Activated CD8-positive, alpha-beta memory T cell treated with anti-CD3 and anti-CD28 coated beads, Interleukin-2, amount 50 U/mL, for 24 hours (primary cell): ENCODE results near the gene GIMAP4.
"Not testable (repeated sequence)": the region's sequence is repeated elsewhere in the genome, so short reads cannot be mapped to it uniquely, and the experiment has no call there.

Source experiments
- DNase-seq: peaks from one replicate; pipeline ENCODE4 v3.0.0-alpha.2; 2020; ENCODE audit errors: extremely low read depth

GIMAP4 gene

GRCh38 chr7:150567169-150567568 lies at the start of gene GIMAP4:
Gene GIMAP4 (plus strand): TSS chr7:150567390. CDS start chr7:150569902, 2,512 bp downstream.
- DNase-seq = no peak

GRCh38 chr7:150519310-150519709 lies 47.9 kb upstream of the GIMAP4 start:
- DNase-seq = no peak

- DNase-seq = no peak
Measured at GRCh38 chr7:150520145-150520544, 47.0 kb upstream of the GIMAP4 start.

GRCh38 chr7:150522931-150523330 lies 44.3 kb upstream of the GIMAP4 start:
- not testable (repeated sequence) for DNase-seq

GRCh38 chr7:150524018-150524417 lies 43.2 kb upstream of the GIMAP4 start:
- no peak for DNase-seq

DNA sequence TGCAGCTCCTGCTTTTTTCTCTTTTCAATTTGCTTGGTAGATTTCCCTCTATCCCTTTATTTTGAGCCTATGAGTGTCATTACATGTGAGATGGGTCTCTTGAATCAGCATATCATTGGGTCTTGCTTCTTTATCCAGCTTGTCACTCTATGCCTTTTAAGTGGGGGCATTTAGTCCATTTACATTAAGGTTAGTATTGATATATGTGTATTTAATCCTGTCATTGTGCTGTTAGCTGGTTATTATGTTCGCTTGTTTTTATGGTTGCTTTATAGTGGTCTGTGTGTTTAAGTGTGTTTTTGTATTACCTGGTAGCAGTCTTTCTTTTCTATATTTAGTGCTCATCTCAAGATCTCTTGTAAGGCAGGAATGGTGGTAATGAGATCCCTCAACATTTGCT lies 35.5 kb upstream of the GIMAP4 start:
- DNase-seq = no peak

GRCh38 chr7:150538259-150538658 lies 28.9 kb upstream of the GIMAP4 start:
- no peak for DNase-seq

GRCh38 chr7:150553163-150553562 lies 14.0 kb upstream of the GIMAP4 start:
- no peak for DNase-seq

DNA sequence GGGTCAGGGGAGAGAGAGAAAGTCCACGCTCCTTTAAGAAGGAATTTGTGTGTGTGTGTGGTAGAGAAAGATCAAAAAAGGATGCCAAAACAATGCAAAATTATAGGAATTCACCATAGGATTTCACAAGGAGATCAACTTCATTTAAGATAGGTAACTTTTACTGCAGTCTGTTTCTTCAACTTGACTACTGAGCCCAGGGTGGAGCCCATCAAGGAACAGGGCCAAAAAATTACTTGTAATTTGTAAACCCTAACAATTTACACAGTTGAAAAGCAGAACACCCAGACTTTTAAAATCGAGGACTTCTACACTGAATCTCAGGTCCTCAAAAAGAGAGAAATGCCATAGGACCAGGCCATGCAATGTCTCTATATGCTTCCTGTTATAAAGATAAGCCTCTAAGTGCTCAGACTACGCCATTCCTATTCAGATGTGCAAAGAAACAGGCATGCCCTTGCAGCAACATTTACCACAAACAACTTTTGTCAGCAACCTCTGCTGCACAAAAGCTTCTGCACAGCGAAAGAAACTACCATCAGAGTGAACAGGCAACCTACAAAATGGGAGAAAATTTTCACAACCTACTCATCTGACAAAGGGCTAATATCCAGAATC lies 10.6 kb upstream of the GIMAP4 start:
- DNase-seq = no peak

DNA sequence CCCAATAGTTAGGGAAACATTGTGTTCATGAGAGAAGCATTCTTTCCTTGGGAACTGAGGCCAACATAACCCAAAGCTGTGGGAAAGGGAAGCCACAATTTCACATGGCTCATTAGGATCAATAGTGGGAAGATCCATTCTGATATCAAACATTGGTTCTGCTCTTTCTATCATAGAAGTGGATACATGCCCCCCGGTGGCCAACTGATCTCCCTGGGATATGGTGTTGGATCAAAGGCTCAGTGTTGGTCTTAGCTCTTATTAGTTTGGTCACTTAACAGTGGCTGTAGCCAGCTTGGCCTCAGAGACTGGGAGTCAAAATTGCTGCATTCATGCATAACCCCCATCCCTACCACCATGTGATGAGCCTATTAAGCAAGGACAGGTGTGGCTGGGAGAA lies 6.7 kb upstream of the GIMAP4 start:
- no peak for DNase-seq

DNA sequence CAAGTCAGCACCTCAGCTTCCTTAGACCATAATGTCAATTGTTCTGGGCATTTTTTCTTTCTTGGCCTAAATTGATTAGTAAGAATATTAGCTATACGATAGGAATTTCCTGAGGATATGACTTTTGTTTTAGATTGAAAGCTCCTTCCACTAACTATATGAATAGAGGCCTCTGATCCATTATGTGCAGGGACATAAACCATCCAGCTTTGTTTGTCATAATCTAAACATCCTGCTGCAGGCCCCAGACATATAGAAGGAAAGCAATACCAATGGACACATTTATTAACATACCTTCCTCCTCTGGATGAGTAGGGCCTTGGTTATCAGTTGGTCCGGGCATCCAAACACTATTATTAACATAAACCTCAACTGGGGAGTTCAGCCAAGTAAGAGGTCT lies 4.3 kb upstream of the GIMAP4 start:
- DNase-seq = no peak

DNA sequence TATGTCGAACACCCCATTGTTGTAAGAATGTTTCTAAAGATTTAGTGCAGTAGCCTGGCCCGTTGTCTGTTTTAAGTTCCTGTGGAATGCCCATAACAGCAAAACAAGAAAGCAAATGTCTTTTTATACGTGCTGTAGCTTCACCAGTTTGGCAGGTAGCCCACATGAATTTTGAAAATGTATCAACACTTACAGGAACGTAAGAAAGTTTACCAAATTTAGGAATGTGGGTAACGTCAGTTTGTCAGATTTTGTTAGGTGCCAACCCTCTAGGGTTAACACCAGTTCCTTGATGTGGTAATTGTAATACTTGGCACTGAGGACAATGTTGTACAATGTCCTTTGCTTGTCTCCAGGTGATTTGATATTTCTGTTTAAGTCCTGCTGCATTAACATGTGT lies 3.2 kb upstream of the GIMAP4 start:
- DNase-seq = no peak

- no peak for DNase-seq
Measured at GRCh38 chr7:150564566-150564965, 2.6 kb upstream of the GIMAP4 start.

GRCh38 chr7:150565239-150565638 lies 2.0 kb upstream of the GIMAP4 start:
- DNase-seq = no peak

- no peak for DNase-seq
Measured at GRCh38 chr7:150566123-150566522, 1.1 kb upstream of the GIMAP4 start.

DNA sequence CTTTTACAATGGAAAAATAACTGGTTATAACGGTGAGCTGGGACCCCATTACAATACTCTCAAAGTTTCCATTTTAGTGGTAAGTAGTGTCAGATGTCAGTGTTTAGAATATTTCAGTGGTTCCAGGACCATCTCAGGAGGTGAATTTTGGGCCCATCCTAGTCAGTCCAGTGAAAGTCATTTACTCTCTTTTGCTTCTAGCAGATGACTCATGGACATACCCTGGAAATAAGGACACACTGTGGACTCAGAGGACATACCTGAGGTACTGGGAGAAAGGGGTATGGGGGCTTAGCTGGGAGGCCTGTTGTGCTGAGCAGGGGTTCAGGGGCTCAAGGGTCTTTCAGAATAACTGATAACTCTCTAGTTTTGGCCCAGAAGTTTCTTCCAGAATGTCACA lies 618 bp upstream of the GIMAP4 start:
- DNase-seq = no peak

- no peak for DNase-seq
Measured at GRCh38 chr7:150567871-150568301, 696 bp downstream of the GIMAP4 start.

GRCh38 chr7:150568714-150569113 lies 1.5 kb downstream of the GIMAP4 start:
- DNase-seq = no peak

DNA sequence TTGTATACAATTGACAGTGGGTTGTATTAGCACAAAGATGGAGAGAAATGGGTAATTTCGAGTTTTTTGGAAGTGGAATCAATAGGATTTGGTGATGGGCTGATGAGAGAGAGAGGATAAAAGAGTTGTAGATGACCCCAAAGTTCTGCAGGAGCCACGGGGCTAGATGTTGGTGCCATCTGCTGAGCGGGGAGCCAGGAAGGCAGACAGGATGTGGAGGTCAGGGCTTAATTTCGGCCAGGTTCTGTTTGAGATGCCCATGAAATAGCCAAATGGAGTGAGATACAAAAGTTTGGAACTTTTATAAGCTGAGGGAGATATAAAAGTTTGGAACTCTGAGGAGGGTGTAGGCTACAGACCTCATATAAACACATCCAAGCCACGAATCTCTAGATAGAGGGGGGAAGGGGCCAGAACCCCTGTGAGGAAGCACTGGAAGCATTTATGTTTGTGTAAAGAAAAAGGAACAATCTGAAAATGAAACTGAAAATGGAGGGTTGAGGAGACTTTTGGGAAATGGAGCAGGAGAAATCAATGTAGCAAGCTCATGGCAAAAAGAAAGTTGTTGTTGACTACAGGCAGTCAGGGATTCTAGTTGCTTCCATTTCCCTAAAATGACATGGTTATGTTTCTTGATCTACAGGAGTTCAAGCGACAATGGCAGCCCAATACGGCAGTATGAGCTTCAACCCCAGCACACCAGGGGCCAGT lies 2.2 kb downstream of the GIMAP4 start:
- no peak for DNase-seq

DNA sequence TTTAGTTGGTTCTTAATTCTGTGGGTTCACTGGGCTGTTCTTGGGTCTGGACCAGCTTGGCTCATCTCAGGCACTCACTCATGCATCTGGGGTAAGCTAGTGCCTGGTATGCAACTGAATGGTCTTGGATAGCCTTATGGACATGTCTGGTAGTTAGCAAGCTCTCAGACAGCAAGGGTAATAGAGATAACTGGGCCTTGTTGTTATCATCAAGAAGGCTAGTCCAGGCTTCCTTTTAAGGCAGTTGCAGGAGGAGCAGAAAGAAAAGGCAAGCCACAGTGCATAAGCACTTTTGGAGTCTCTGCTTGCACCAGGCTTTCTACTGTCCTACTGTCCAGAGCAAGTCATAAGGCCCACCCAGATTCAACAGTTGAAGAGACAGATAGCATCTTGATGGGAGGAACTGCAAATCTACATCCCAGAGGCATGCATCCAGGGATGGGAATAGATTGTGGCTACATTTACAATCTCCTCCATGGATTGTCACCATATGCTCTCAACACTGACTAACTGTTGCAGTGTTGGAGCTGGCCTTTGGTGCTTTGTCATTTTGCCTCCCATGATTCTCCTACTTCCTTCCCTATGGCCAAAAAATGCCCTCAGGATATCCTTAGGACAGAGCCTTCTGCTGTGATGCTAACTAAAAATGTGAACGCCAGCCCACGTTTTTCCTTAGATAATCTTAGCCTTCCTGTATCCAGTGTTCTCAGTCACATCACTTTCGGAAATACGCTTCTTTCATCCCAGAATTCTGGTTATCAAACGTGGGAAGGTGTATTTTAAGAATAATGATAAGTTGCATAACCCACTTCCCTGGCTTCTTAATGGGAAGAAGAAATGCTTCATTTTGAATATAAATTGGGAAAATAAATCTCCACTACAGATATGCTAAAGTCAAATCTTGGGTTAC lies 3.6 kb downstream of the GIMAP4 start:
- no peak for DNase-seq

DNA sequence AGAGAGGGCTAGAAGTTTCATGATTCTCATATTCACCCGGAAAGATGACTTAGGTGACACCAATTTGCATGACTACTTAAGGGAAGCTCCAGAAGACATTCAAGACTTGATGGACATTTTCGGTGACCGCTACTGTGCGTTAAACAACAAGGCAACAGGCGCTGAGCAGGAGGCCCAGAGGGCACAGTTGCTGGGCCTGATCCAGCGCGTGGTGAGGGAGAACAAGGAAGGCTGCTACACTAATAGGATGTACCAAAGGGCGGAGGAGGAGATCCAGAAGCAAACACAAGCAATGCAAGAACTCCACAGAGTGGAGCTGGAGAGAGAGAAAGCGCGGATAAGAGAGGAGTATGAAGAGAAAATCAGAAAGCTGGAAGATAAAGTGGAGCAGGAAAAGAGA lies 5.3 kb downstream of the GIMAP4 start:
- no peak for DNase-seq

GRCh38 chr7:150579979-150580637 lies 12.9 kb downstream of the GIMAP4 start:
- not testable (repeated sequence) for DNase-seq
